ENCODE measurements around the gene PLK5.

PLK5 gene

DNA sequence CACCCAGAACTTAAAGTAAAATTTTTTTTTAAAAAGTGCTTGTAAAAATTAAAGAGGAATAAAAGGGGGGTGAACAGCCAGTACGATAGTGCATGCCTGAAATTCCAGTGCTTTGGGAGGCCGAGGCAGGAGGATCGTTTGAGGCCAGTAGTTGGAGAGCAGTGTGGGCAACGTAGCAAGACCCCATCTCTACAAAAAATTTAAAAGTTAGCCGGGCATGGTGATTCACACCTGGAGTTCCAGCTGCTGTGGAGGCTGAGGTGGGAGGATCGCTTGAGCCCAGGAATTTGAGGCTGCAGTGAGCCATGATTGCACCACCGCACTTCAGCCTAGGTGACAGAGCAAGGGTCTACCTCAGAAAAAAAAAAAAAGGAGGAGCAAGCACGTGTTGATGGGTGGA, 18.9 kb upstream of the PLK5 start:
- TF ChIP-seq, protein P1, sequence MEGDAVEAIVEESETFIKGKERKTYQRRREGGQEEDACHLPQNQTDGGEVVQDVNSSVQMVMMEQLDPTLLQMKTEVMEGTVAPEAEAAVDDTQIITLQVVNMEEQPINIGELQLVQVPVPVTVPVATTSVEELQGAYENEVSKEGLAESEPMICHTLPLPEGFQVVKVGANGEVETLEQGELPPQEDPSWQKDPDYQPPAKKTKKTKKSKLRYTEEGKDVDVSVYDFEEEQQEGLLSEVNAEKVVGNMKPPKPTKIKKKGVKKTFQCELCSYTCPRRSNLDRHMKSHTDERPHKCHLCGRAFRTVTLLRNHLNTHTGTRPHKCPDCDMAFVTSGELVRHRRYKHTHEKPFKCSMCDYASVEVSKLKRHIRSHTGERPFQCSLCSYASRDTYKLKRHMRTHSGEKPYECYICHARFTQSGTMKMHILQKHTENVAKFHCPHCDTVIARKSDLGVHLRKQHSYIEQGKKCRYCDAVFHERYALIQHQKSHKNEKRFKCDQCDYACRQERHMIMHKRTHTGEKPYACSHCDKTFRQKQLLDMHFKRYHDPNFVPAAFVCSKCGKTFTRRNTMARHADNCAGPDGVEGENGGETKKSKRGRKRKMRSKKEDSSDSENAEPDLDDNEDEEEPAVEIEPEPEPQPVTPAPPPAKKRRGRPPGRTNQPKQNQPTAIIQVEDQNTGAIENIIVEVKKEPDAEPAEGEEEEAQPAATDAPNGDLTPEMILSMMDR (IDR thresholded peaks at IDR 0.05; ENCODE audit: extremely low read depth, insufficient read depth, missing control alignments) = no peak
- in situ Hi-C loops (cut with MboI; ENCODE audit: low pct_unique_long_range_greater_than_20kb, low sequenced_read_pairs, unreplicated experiment) = no loop called here
- no peak for DNase-seq (ENCODE audit: low spot score)

DNA sequence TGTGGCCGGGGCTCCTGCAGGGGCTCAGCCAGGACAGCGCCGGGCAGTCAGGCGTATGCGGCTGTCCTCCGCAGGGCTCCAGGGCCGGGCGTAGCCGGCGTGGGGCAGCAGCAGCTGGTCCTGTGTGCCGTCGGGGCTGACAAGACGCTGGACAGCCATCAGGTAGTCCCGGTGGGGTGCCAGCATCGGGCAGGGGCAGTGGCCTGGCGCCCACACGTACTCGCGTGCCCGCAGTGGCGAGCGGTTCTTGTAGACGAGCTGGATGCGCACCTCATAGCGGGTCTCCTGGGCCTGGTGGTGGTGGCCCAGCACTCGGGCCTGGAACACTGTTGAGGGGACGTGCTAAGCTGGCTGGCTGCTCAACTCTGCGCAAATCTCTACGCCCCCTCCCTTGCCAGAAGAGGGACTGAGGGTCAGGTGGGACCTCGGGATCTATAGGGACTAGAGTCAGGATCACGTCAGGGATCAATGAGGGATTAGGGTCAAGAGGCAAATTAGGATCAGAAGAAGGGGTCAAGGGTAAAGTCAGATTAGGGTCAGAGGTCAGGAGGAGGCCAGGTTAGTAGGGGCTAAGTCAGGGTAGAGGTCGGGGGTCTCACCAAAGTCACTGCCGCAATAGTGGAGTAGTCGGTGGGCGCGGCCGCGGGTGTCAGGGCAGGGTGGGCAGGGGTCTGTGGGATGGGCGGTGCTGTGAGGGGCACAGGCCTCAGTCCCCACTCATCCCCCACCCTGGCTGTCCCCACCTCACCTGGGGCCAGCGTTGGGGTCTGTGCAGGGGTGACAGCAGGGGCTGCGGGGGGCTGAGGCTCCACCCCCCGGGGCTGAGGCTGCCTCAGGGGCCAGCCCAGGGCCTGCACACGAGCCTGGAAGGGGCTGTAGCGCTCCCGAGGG, 17.6 kb upstream of the PLK5 start:
- TF ChIP-seq, protein P1 (IDR thresholded peaks at IDR 0.05; ENCODE audit: extremely low read depth, insufficient read depth, missing control alignments) = no peak
- in situ Hi-C loops (cut with MboI; ENCODE audit: low pct_unique_long_range_greater_than_20kb, low sequenced_read_pairs, unreplicated experiment) = no loop called here
- no peak for DNase-seq (ENCODE audit: low spot score)

- TF ChIP-seq, protein P1 (IDR thresholded peaks at IDR 0.05; ENCODE audit: extremely low read depth, insufficient read depth, missing control alignments) = no peak
- in situ Hi-C loops (cut with MboI; ENCODE audit: low pct_unique_long_range_greater_than_20kb, low sequenced_read_pairs, unreplicated experiment) = no loop called here
- DNase-seq (ENCODE audit: low spot score) = no peak
These were observed 16.7 kb upstream of the PLK5 start for GRCh38 chr19:1507192-1507660.

DNA sequence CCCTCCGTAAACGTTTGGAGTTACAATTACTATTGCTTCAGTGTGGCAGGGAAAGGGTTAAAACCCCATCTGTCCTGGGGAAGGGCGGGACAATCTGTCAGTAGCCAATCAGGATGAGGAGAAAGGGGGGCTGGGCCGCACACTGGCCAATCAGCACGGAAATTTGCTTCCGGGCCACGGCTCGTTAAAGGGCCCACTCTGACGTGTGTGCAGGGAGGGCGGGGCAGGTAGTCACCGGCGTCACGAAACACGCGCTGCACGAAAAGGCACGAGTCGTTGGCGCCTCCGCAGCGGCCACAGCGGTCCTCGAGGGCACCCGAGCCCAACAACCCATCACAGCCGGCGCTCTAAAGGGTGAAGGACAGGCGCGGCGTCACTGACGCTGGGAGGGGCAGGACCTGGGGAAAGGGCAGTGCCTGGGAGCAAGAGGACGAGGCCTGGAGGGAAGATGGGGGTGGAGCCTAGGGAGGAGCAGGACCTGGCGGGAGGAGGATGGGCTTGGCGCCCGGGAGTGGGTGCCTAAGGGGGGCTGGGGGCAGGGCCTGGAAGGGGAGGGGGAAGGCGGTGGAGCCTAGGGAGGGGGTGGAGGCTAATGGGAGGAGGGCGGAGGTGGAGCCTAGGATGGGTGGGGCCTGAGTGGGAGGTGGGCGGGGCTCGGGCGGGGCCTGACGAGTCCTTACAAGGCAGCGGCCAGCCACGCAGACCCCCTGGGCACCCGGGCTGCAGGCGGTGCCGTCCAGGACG, 15.9 kb upstream of the PLK5 start:
- TF ChIP-seq, protein P1 (IDR thresholded peaks at IDR 0.05; ENCODE audit: extremely low read depth, insufficient read depth, missing control alignments) = no peak
- in situ Hi-C loops (cut with MboI; ENCODE audit: low pct_unique_long_range_greater_than_20kb, low sequenced_read_pairs, unreplicated experiment) = no loop called here
- DNase-seq (ENCODE audit: low spot score) = peak; percentile 99

- DNase-seq (ENCODE audit: low spot score) = no peak
- in situ Hi-C loops (cut with MboI; ENCODE audit: low pct_unique_long_range_greater_than_20kb, low sequenced_read_pairs, unreplicated experiment) = no loop called here
- TF ChIP-seq, protein P1 (IDR thresholded peaks at IDR 0.05; ENCODE audit: extremely low read depth, insufficient read depth, missing control alignments) = no peak
These were observed 15.4 kb upstream of the PLK5 start for GRCh38 chr19:1508507-1508856.

- in situ Hi-C loops (cut with MboI; ENCODE audit: low pct_unique_long_range_greater_than_20kb, low sequenced_read_pairs, unreplicated experiment) = no loop called here
- DNase-seq (ENCODE audit: low spot score) = no peak
- TF ChIP-seq, protein P1 (IDR thresholded peaks at IDR 0.05; ENCODE audit: extremely low read depth, insufficient read depth, missing control alignments) = no peak
These were observed 14.1 kb upstream of the PLK5 start for GRCh38 chr19:1509602-1510441.

Data from GM13977 (cell line).